Endodermal cell (in vitro differentiated cells): ENCODE results near the gene SPTB. TPM values are rescaled to one million over a fixed set of nuclear protein-coding genes. Genes with fewer than 3 reads are reported as not detected.

ENCODE experiments used
- DNase-seq: peaks from one replicate; pipeline ENCODE4 v3.0.0-alpha.2; 2017
- H3K27ac ChIP-seq: 2 replicates; pipeline ENCODE4 v1.5.1; 2013; ENCODE audit warnings: mild to moderate bottlenecking, low read depth, low read length, moderate library complexity
- H3K27me3 ChIP-seq: 2 replicates; pipeline ENCODE4 v1.6.1; 2013; ENCODE audit warnings: mild to moderate bottlenecking, low read length, moderate library complexity; ENCODE audit not compliant: insufficient read depth, control insufficient read depth, poor library complexity, severe bottlenecking
- H3K36me3 ChIP-seq: 2 replicates; pipeline ENCODE4 v1.7.0; 2013; ENCODE audit warnings: mild to moderate bottlenecking, low read length, moderate library complexity; ENCODE audit not compliant: control insufficient read depth, insufficient read depth
- H3K4me1 ChIP-seq: one replicate; pipeline ENCODE4 v1.7.0; 2013; ENCODE audit warnings: low read length; ENCODE audit not compliant: control insufficient read depth, insufficient read depth
- H3K4me3 ChIP-seq: 2 replicates; pipeline ENCODE4 v1.5.1; 2013; ENCODE audit warnings: mild to moderate bottlenecking, low read length, moderate library complexity
- H3K9ac ChIP-seq: 2 replicates; pipeline ENCODE4 v1.6.1; 2013; ENCODE audit warnings: mild to moderate bottlenecking, low read length, moderate library complexity; ENCODE audit not compliant: poor library complexity, severe bottlenecking; ENCODE audit errors: extremely low read depth
- H3K9me3 ChIP-seq: 2 replicates; pipeline ENCODE4 v1.6.1; 2013; ENCODE audit warnings: mild to moderate bottlenecking, low read length, moderate library complexity; ENCODE audit not compliant: control insufficient read depth
- H3K27ac Mint-ChIP-seq: 2 replicates; pipeline ENCODE4 v1.8.0; 2020; ENCODE audit warnings: mixed read lengths
- H3K27me3 Mint-ChIP-seq: 2 replicates; pipeline ENCODE4 v1.8.0; 2021; ENCODE audit warnings: mild to moderate bottlenecking, mixed read lengths; ENCODE audit not compliant: insufficient read depth
- H3K36me3 Mint-ChIP-seq: 2 replicates; pipeline ENCODE4 v1.8.0; 2020; ENCODE audit warnings: low read depth, mixed read lengths
- H3K4me1 Mint-ChIP-seq: 2 replicates; pipeline ENCODE4 v1.8.0; 2020; ENCODE audit warnings: mixed read lengths
- H3K4me3 Mint-ChIP-seq: 2 replicates; pipeline ENCODE4 v1.8.0; 2020; ENCODE audit warnings: mild to moderate bottlenecking, moderate library complexity, mixed read lengths
- H3K9me3 Mint-ChIP-seq: 2 replicates; pipeline ENCODE4 v1.8.0; 2020; ENCODE audit warnings: mild to moderate bottlenecking, mixed read lengths
- CTCF ChIP-seq: fragments of 200-600 bp; sonication (generic); conservative IDR thresholded peaks from 2 replicates; pipeline ENCODE4 v1.5.0; 2021; ENCODE audit warnings: antibody characterized with exemption, mild to moderate bottlenecking
- WGBS, 2 experiments: methylation state at CpG; one replicate each; pipeline versions ENCODE4 v1.1.5 to v1.1.7; 2013; ENCODE audit warnings: missing lambda C conversion rate in 2 of 2, mixed read lengths in 1 of 2; ENCODE audit not compliant: insufficient coverage in 1 of 2, insufficient read length in 1 of 2; 5-methylcytosine and 5-hydroxymethylcytosine counted together
- long read RNA-seq, 4 experiments: library from polyadenylated mRNA in 2 of 4; library from RNA in 1 of 4; library from capped mRNA in 1 of 4; stranded (forward) in 3 of 4; unstranded in 1 of 4; transcript quantifications; one replicate each; pipeline ENCODE4 v2.0.0, GENCODE V29; 2020 to 2021; ENCODE audit warnings: inconsistent platforms in 1 of 4
- polyA plus RNA-seq, 2 experiments: library from polyadenylated mRNA; stranded (reverse); fragments of 50-300 nt; gene quantifications; one replicate each; pipeline ENCODE4 v1.2.3, GENCODE V29; 2013
- total RNA-seq, 2 donors: library from RNA; stranded (reverse); fragmentation: NEBNext Ultra II Directional in 1 of 2; extraction: Animal tissue kit (Norgen Biotek cat#: 25700) in 1 of 2; gene quantifications; 2 replicates in 1 of 2; 3 replicates in 1 of 2; pipeline ENCODE4 v1.2.1, GENCODE V29; 2021

The SPTB gene
- total RNA-seq = 1 to 10 TPM in 1 of 2 donors, under 1 TPM in 1; 0.77 to 1.4 TPM
- polyA plus RNA-seq (2013, experiment 1 of 2) = 0.36 TPM
- polyA plus RNA-seq (2013, experiment 2 of 2) = 0.41 TPM
- long read RNA-seq, experiment 1 = 0 reads
- long read RNA-seq, experiment 2, full-length matches to known transcripts = 1 of 2 reads
- long read RNA-seq, experiment 2, partial matches to known transcripts = 0 of 2 reads
- long read RNA-seq, experiment 2, other reads (novel, unspliced or antisense) = 1 of 2 reads
- long read RNA-seq, experiment 3, partial matches to known transcripts = 1 of 2 reads
- long read RNA-seq, experiment 3, other reads (novel, unspliced or antisense) = 1 of 2 reads
- long read RNA-seq, experiment 4 = 0 reads

- 0% methylated on average over 13 to 61 of the region's 61 CpGs for WGBS, 2 experiments
- peak; percentile 88 for DNase-seq
- Mint-ChIP-seq H3K36me3 (no peaks in the 10 kb centered on the region), H3K27ac (no peak within 1 kb of the TSS), H3K4me3 (peak within 1 kb of the TSS; percentile 64), H3K4me1 (peaks cover 5% of the 10 kb centered on the region), H3K27me3 (peaks cover 84% of the 10 kb centered on the region), H3K9me3 (no peaks in the 10 kb centered on the region)
- no peak for TF ChIP-seq CTCF
- H3K27me3 ChIP-seq = peaks cover 93% of the 10 kb centered on the region
- no peaks in the 10 kb centered on the region for H3K4me1 ChIP-seq
- no peaks in the 10 kb centered on the region for H3K9me3 ChIP-seq
- no peaks in the 10 kb centered on the region for H3K36me3 ChIP-seq
- H3K4me3 ChIP-seq = peak within 1 kb of the TSS; percentile 78
- no peak within 1 kb of the TSS for H3K27ac ChIP-seq
- peak within 1 kb of the TSS; percentile 11 for H3K9ac ChIP-seq
These were observed at the start of gene SPTB for GRCh38 chr14:64879635-64880220. TSS of gene SPTB (minus strand) at chr14:64879907. CDS start at chr14:64823094, 56,813 bp downstream.

- Mint-ChIP-seq H3K36me3 (peaks cover 21% of the 10 kb centered on the region), H3K4me1 (peaks cover 20% of the 10 kb centered on the region), H3K27ac (no peak overlapping the region), H3K27me3 (no peaks in the 10 kb centered on the region), H3K9me3 (no peaks in the 10 kb centered on the region), H3K4me3 (no peak overlapping the region)
- Histone ChIP-seq H3K27ac (no peak overlapping the region), H3K27me3 (no peaks in the 10 kb centered on the region), H3K4me1 (peaks cover 17% of the 10 kb centered on the region), H3K9me3 (no peaks in the 10 kb centered on the region), H3K36me3 (peaks cover 57% of the 10 kb centered on the region), H3K4me3 (no peak overlapping the region), H3K9ac (no peak overlapping the region)
- 94 to 96% methylated on average over 3 of the region's 3 CpGs for WGBS, 2 experiments
- no peak for DNase-seq
- no peak for TF ChIP-seq CTCF
These were observed 49.3 kb upstream of the SPTB start for GRCh38 chr14:64929014-64929359.

GRCh38 chr14:64928239-64929013 is 48.7 kb upstream of the SPTB start:
- H3K9ac ChIP-seq = no peak overlapping the region
- H3K4me3 ChIP-seq = no peak overlapping the region
- H3K27ac Mint-ChIP-seq = no peak overlapping the region
- peaks cover 24% of the 10 kb centered on the region for H3K4me1 Mint-ChIP-seq
- TF ChIP-seq CTCF = no peak
- H3K9me3 Mint-ChIP-seq = no peaks in the 10 kb centered on the region
- H3K9me3 ChIP-seq = no peaks in the 10 kb centered on the region
- peaks cover 16% of the 10 kb centered on the region for H3K36me3 Mint-ChIP-seq
- H3K36me3 ChIP-seq = peaks cover 55% of the 10 kb centered on the region
- DNase-seq = no peak
- H3K27ac ChIP-seq = no peak overlapping the region
- 95 to 99% methylated on average over 6 to 7 of the region's 7 CpGs for WGBS, 2 experiments
- H3K4me1 ChIP-seq = peaks cover 20% of the 10 kb centered on the region
- H3K27me3 Mint-ChIP-seq = no peaks in the 10 kb centered on the region
- no peak overlapping the region for H3K4me3 Mint-ChIP-seq
- H3K27me3 ChIP-seq = no peaks in the 10 kb centered on the region
